H1 (cell line): ENCODE measurements around the gene TRAF3IP1. TPM values are rescaled to one million over a fixed set of nuclear protein-coding genes. Genes with fewer than 3 reads are reported as not detected.

Experiments
- CTCF ChIA-PET: fragments of 300-600 bp; sonication (Branson Sonifier 250); formaldehyde crosslinking; loops from one replicate; lab custom pipeline; 2021; ENCODE audit not compliant: partially characterized antibody; lab: Charles Lee
- POLR2A ChIA-PET: fragments of 300-600 bp; sonication (Branson Sonifier 250); formaldehyde crosslinking; loops from one replicate; lab custom pipeline; 2021; ENCODE audit warnings: inconsistent platforms; ENCODE audit not compliant: partially characterized antibody; lab: Charles Lee
- DNase-seq, 2 experiments: peaks; one replicate each; pipeline versions ENCODE4 v3.0.0 to v3.0.0-alpha.2; 2010 to 2022; ENCODE audit warnings: low spot score in 2 of 2, low read depth in 1 of 2, mixed read lengths in 1 of 2
- FAIRE-seq: peaks from 2 replicates; lab custom pipeline; 2011; peaks lifted over from hg19 to GRCh38; lab: Jason Lieb, UNC
- H2AFZ ChIP-seq: 2 replicates; pipeline ENCODE4 v1.8.1; 2012; ENCODE audit warnings: low read length, inconsistent platforms
- H2AK5ac ChIP-seq: 2 replicates; pipeline ENCODE4 v1.6.1; 2013; ENCODE audit warnings: low read depth, low read length
- H2BK120ac ChIP-seq: replicated peaks from 2 replicates; pipeline ENCODE3; 2013; ENCODE audit warnings: low read depth, low read length, inconsistent platforms
- H2BK12ac ChIP-seq: 2 replicates; pipeline ENCODE4 v1.6.1; 2013; ENCODE audit warnings: low read depth, low read length
- H2BK15ac ChIP-seq: 2 replicates; pipeline ENCODE4 v1.6.1; 2013; ENCODE audit warnings: low read length
- H2BK20ac ChIP-seq: 2 replicates; pipeline ENCODE4 v1.6.1; 2013; ENCODE audit warnings: low read length
- H2BK5ac ChIP-seq: 2 replicates; pipeline ENCODE4 v1.6.1; 2013; ENCODE audit warnings: low read depth, low read length
- H3K14ac ChIP-seq: 2 replicates; pipeline ENCODE4 v1.6.1; 2013; ENCODE audit warnings: inconsistent platforms; ENCODE audit not compliant: insufficient read length
- H3K18ac ChIP-seq: 2 replicates; pipeline ENCODE4 v1.6.1; 2013; ENCODE audit warnings: low read length; ENCODE audit errors: extremely low read depth
- H3K23ac ChIP-seq: 2 replicates; pipeline ENCODE4 v1.6.1; 2013; ENCODE audit warnings: inconsistent platforms; ENCODE audit not compliant: insufficient read length
- H3K23me2 ChIP-seq: 2 replicates; pipeline ENCODE4 v1.6.1; 2013; ENCODE audit warnings: low read depth, low read length
- H3K27ac ChIP-seq: 2 replicates; pipeline ENCODE4 v1.6.1; 2011; ENCODE audit warnings: low read depth, low read length, inconsistent platforms
- H3K27me3 ChIP-seq, 4 experiments: replicated peaks in 1 of 4; 1 replicate in 1 of 4; 2 replicates in 3 of 4; pipeline versions ENCODE4 v1.6.1 to v1.8.1; 2011 to 2013; ENCODE audit warnings: low read length in 3 of 4, mild to moderate bottlenecking in 3 of 4, inconsistent platforms in 2 of 4, mixed read lengths in 2 of 4, moderate library complexity in 1 of 4; ENCODE audit not compliant: control insufficient read depth in 3 of 4, insufficient read depth in 3 of 4; ENCODE audit errors: extremely low read depth in 1 of 4
- H3K36me3 ChIP-seq, 4 experiments: 2 replicates each; pipeline versions ENCODE4 v1.6.1 to v1.8.1; 2011 to 2013; ENCODE audit warnings: mild to moderate bottlenecking in 4 of 4, low read length in 3 of 4, moderate library complexity in 2 of 4, control low read depth in 1 of 4, inconsistent platforms in 1 of 4; ENCODE audit not compliant: insufficient read depth in 4 of 4, control insufficient read depth in 2 of 4
- H3K4ac ChIP-seq: replicated peaks from 2 replicates; pipeline ENCODE3; 2013; ENCODE audit warnings: low read length, low read depth, mixed read lengths, inconsistent platforms; ENCODE audit not compliant: insufficient read length
- H3K4me1 ChIP-seq, 4 experiments: replicated peaks in 1 of 4; 1 replicate in 1 of 4; 2 replicates in 3 of 4; pipeline versions ENCODE4 v1.6.1 to v1.8.1; 2011 to 2013; ENCODE audit warnings: low read length in 3 of 4, inconsistent platforms in 2 of 4, mixed read lengths in 1 of 4; ENCODE audit not compliant: insufficient read depth in 4 of 4, control insufficient read depth in 3 of 4
- H3K4me2 ChIP-seq, 2 experiments: 2 replicates each; pipeline versions ENCODE4 v1.6.1 to v1.8.1; 2011 to 2013; ENCODE audit warnings: low read depth in 2 of 2, low read length in 2 of 2, control low read depth in 1 of 2, inconsistent platforms in 1 of 2, mild to moderate bottlenecking in 1 of 2; ENCODE audit not compliant: insufficient read depth in 1 of 2
- H3K4me3 ChIP-seq, 4 experiments: fragments of 200-600, 300-600 bp in 1 of 4; sonication (generic), shearing (Covaris generic), sonication (Bioruptor Twin) in 1 of 4; 2 replicates each; pipeline versions ENCODE4 v1.5.1 to v1.8.1; 2011 to 2016; ENCODE audit warnings: low read length in 4 of 4, low read depth in 3 of 4, control low read depth in 2 of 4, inconsistent platforms in 2 of 4, mild to moderate bottlenecking in 2 of 4, mixed read lengths in 1 of 4, moderate library complexity in 1 of 4; ENCODE audit not compliant: insufficient read depth in 2 of 4; ENCODE audit errors: extremely low read depth in 1 of 4
- H3K56ac ChIP-seq: replicated peaks from 2 replicates; pipeline ENCODE3; 2013; ENCODE audit warnings: low read depth, mild to moderate bottlenecking, mixed read lengths, low read length, inconsistent platforms; ENCODE audit not compliant: insufficient read length
- H3K79me1 ChIP-seq: 2 replicates; pipeline ENCODE4 v1.6.1; 2013; ENCODE audit warnings: low read depth, low read length, control low read depth
- H3K79me2 ChIP-seq, 2 experiments: 2 replicates each; pipeline versions ENCODE4 v1.6.1 to v1.8.1; 2012 to 2013; ENCODE audit warnings: low read length in 2 of 2, mild to moderate bottlenecking in 2 of 2, inconsistent platforms in 1 of 2; ENCODE audit not compliant: insufficient read depth in 2 of 2, control insufficient read depth in 1 of 2
- H3K9ac ChIP-seq, 4 experiments: replicated peaks in 1 of 4; 1 replicate in 1 of 4; 2 replicates in 3 of 4; pipeline versions ENCODE4 v1.6.1 to v1.8.1; 2011 to 2013; ENCODE audit warnings: low read depth in 3 of 4, low read length in 3 of 4, control low read depth in 2 of 4, mild to moderate bottlenecking in 2 of 4, moderate library complexity in 2 of 4, inconsistent platforms in 1 of 4; ENCODE audit errors: extremely low read depth in 1 of 4
- H3K9me3 ChIP-seq, 2 experiments: 2 replicates each; pipeline versions ENCODE4 v1.6.1 to v1.8.1; 2012 to 2013; ENCODE audit warnings: mild to moderate bottlenecking in 2 of 2, moderate library complexity in 2 of 2, control low read depth in 1 of 2, inconsistent platforms in 1 of 2, low read depth in 1 of 2, low read length in 1 of 2, mixed read lengths in 1 of 2; ENCODE audit not compliant: insufficient read depth in 2 of 2
- H4K20me1 ChIP-seq, 2 experiments: replicated peaks in 1 of 2; 2 replicates each; pipeline versions ENCODE3 to v1.8.1; 2011 to 2013; ENCODE audit warnings: inconsistent platforms in 2 of 2, low read length in 2 of 2, mild to moderate bottlenecking in 1 of 2; ENCODE audit not compliant: insufficient read depth in 2 of 2, control insufficient read depth in 1 of 2
- H4K5ac ChIP-seq: 2 replicates; pipeline ENCODE4 v1.6.1; 2013; ENCODE audit warnings: low read length, low read depth, mixed read lengths, inconsistent platforms; ENCODE audit not compliant: insufficient read length
- H4K8ac ChIP-seq: 2 replicates; pipeline ENCODE4 v1.8.0; 2013; ENCODE audit warnings: mild to moderate bottlenecking, moderate library complexity, low read length, inconsistent platforms; ENCODE audit not compliant: insufficient read depth; ENCODE audit errors: extremely low read depth
- H4K91ac ChIP-seq: replicated peaks from 2 replicates; pipeline ENCODE3; 2013; ENCODE audit warnings: low read length, mixed read lengths, inconsistent platforms; ENCODE audit not compliant: insufficient read length
- ATF3 ChIP-seq: IDR thresholded peaks from 2 replicates; pipeline ENCODE4 v1.6.1; 2011; ENCODE audit warnings: low read depth, mild to moderate bottlenecking, low read length; ENCODE audit not compliant: insufficient read depth
- CEBPB ChIP-seq: IDR thresholded peaks from 2 replicates; pipeline ENCODE4 v1.6.1; 2012; ENCODE audit warnings: low read depth, low read length
- CHD2 ChIP-seq: IDR thresholded peaks from 2 replicates; pipeline ENCODE4 v1.6.1; 2012; ENCODE audit warnings: low read length, improper control_type of control experiment
- WGBS, 2 experiments: shearing (Covaris generic) in 1 of 2; methylation state at CpG; one replicate each; pipeline versions ENCODE4 v1.1.6 to v1.1.7; 2013 to 2015; ENCODE audit warnings: low lambda C conversion rate in 2 of 2, mixed read lengths in 2 of 2, inconsistent platforms in 1 of 2, low coverage in 1 of 2, missing lambda C conversion rate in 1 of 2; ENCODE audit not compliant: insufficient replicate concordance in 2 of 2, insufficient coverage in 1 of 2, insufficient read length in 1 of 2; ENCODE audit errors: extremely low coverage in 1 of 2, missing lambda C conversion rate in 1 of 2; 5-methylcytosine and 5-hydroxymethylcytosine counted together
- polyA plus RNA-seq, 7 experiments: library from polyadenylated mRNA; depleted of rRNA in 3 of 7; stranded (reverse) in 5 of 7; unstranded in 2 of 7; fragments of >200 nt in 5 of 7; fragments of 200-250 nt in 2 of 7; gene quantifications; 1 replicate in 5 of 7; 2 replicates in 1 of 7; 4 replicates in 1 of 7; pipeline versions ENCODE4 v1.2.1 to v1.2.3, GENCODE V29; 2011 to 2013; ENCODE audit warnings: missing spikeins in 2 of 7, mixed read lengths in 2 of 7
- total RNA-seq: library from RNA; stranded (reverse); fragmentation: NEBNext Ultra II Directional; extraction: Animal tissue kit (Norgen Biotek cat#: 25700); gene quantifications from 2 replicates; pipeline ENCODE4 v1.2.1, GENCODE V29; 2021

Gene TRAF3IP1
- total and polyA plus RNA-seq, 2 of the 8 experiments (the other 6 are each of a cell fraction or from before 2014, with no cell fraction given) = 2.3 to 17.5 TPM

- H2BK5ac ChIP-seq = no peak overlapping the region
- peaks cover 10% of the 10 kb centered on the region; the same call in 1 of the 2 replicates for H3K79me1 ChIP-seq
- H3K18ac ChIP-seq = no peak overlapping the region
- 91% methylated on average over 8 of the region's 8 CpGs; no CpG with 5 or more reads in 1 of the 2 experiments for WGBS, 2 experiments
- H4K91ac ChIP-seq = no peak overlapping the region
- no peak overlapping the region for H4K5ac ChIP-seq
- no peak overlapping the region for H3K56ac ChIP-seq
- peaks cover 4 to 12% of the 10 kb centered on the region in 2 experiments for H4K20me1 ChIP-seq
- no peaks in the 10 kb centered on the region; a peak in 1 of 4 replicates for H3K79me2 ChIP-seq
- H3K36me3 ChIP-seq = peaks cover 8 to 49% (median 33%) of the 10 kb centered on the region in 4 experiments; a peak in 7 of 8 replicates
- CTCF ChIA-PET = interaction anchor here (1.3 to 1.9 kb wide), 4 partner anchors 12 to 78 kb away, joined by 3 to 8 read pairs (median 3); no protein-coding TSS in a partner anchor
- no peak overlapping the region for H2AK5ac ChIP-seq
- no peak overlapping the region for H3K27ac ChIP-seq
- H3K4me3 ChIP-seq = no peak overlapping the region
- POLR2A ChIA-PET = interaction anchor here (1.4 kb wide), 1 partner anchor 9 kb away, joined by 3 read pairs; no protein-coding TSS in a partner anchor
- H3K4ac ChIP-seq = no peak overlapping the region
- DNase-seq (no peak), FAIRE-seq (no peak)
- no peaks in the 10 kb centered on the region for H3K23me2 ChIP-seq
- no peak overlapping the region for H2BK120ac ChIP-seq
- H3K4me2 ChIP-seq = no peak overlapping the region
- no peak overlapping the region for H2BK15ac ChIP-seq
- no peaks in the 10 kb centered on the region for H3K27me3 ChIP-seq
- no peak overlapping the region for H3K23ac ChIP-seq
- no peak overlapping the region for H2AFZ ChIP-seq
- H3K9ac ChIP-seq = no peak overlapping the region
- no peak overlapping the region for H2BK20ac ChIP-seq
- no peak overlapping the region for H4K8ac ChIP-seq
- no peaks in the 10 kb centered on the region; a peak in 1 of 4 replicates for H3K9me3 ChIP-seq
- no peaks in the 10 kb centered on the region; a peak in 1 of 7 replicates for H3K4me1 ChIP-seq
- no peak overlapping the region for H3K14ac ChIP-seq
- no peak overlapping the region for H2BK12ac ChIP-seq
- TF ChIP-seq ATF3 = no peak
- no peak for TF ChIP-seq CHD2
- TF ChIP-seq CEBPB = no peak
These were observed 128.9 kb downstream of the TRAF3IP1 start for GRCh38 chr2:238449241-238449640.
